SK-N-SH treated with all-trans-retinoic acid at 6 μM for 48 hours (cell line): ENCODE data around the gene FDX1.

Experiments used
- ATAC-seq: fragments of 200-7000 bp; cut with Tn5 transposase; 3 replicates; pipeline ENCODE4 v1.9.1; 2020; ENCODE audit warnings: mild to moderate bottlenecking, moderate library complexity
- ARNTL ChIP-seq: fragments of 450-650 bp; formaldehyde crosslinking; IDR thresholded peaks from 2 replicates; pipeline ENCODE4 v1.5.0; 2020; ENCODE audit warnings: low read depth, mild to moderate bottlenecking, moderate library complexity, borderline replicate concordance
- BACH2 ChIP-seq: fragments of 250-450 bp; sonication (Bioruptor Pico); IDR thresholded peaks from 2 replicates; pipeline ENCODE4 v1.9.0; 2021; ENCODE audit warnings: mild to moderate bottlenecking, borderline replicate concordance
- CSDC2 ChIP-seq: fragments of 250-450 bp; sonication (Bioruptor Pico); IDR thresholded peaks from 2 replicates; pipeline ENCODE4 v1.5.0; 2020; ENCODE audit warnings: mild to moderate bottlenecking, moderate library complexity
- ESRRG ChIP-seq: fragments of 250-450 bp; sonication (Bioruptor Pico); IDR thresholded peaks from 2 replicates; pipeline ENCODE4 v1.6.1; 2021; ENCODE audit warnings: mild to moderate bottlenecking
- GLIS3 ChIP-seq: fragments of 250-450 bp; sonication (Bioruptor Pico); IDR thresholded peaks from 2 replicates; pipeline ENCODE4 v1.5.0; 2020; ENCODE audit warnings: mild to moderate bottlenecking, moderate library complexity
- ISL1 ChIP-seq: fragments of 250-450 bp; sonication (Bioruptor Pico); IDR thresholded peaks from 2 replicates; pipeline ENCODE4 v2.1.2; 2022; ENCODE audit warnings: mild to moderate bottlenecking, moderate library complexity
- OSR1 ChIP-seq: fragments of 250-450 bp; sonication (Bioruptor Pico); IDR thresholded peaks from 2 replicates; pipeline ENCODE4 v1.8.0; 2022; ENCODE audit warnings: moderate library complexity, mild to moderate bottlenecking, inconsistent platforms
- PPARA ChIP-seq: fragments of 250-450 bp; sonication (Bioruptor Pico); IDR thresholded peaks from 2 replicates; pipeline ENCODE4 v1.5.0; 2020; ENCODE audit warnings: mild to moderate bottlenecking, borderline replicate concordance
- RARB ChIP-seq: fragments of 250-450 bp; sonication (Bioruptor Pico); IDR thresholded peaks from 2 replicates; pipeline ENCODE4 v1.8.0; 2021; ENCODE audit warnings: mild to moderate bottlenecking, moderate library complexity
- SNAI2 ChIP-seq: fragments of 250-450 bp; sonication (Bioruptor Pico); IDR thresholded peaks from 2 replicates; pipeline ENCODE4 v1.5.0; 2020; ENCODE audit warnings: mild to moderate bottlenecking, moderate library complexity
- TCF4 ChIP-seq: fragments of 250-450 bp; sonication (Bioruptor Pico); IDR thresholded peaks from 2 replicates; pipeline ENCODE4 v1.8.0; 2021; ENCODE audit warnings: mild to moderate bottlenecking, moderate library complexity, borderline replicate concordance
- TOX ChIP-seq: fragments of 250-450 bp; sonication (Bioruptor Pico); IDR thresholded peaks from 2 replicates; pipeline ENCODE4 v1.8.0; 2021; ENCODE audit warnings: mild to moderate bottlenecking, moderate library complexity, borderline replicate concordance
- ZC3H10 ChIP-seq: fragments of 250-450 bp; sonication (Bioruptor Pico); IDR thresholded peaks from 2 replicates; pipeline ENCODE4 v1.5.1; 2021; ENCODE audit warnings: mild to moderate bottlenecking, moderate library complexity
- ZFP3 ChIP-seq: fragments of 250-450 bp; sonication (Bioruptor Pico); IDR thresholded peaks from 2 replicates; pipeline ENCODE4 v1.5.0; 2020; ENCODE audit warnings: mild to moderate bottlenecking, moderate library complexity
- ZFP30 ChIP-seq: fragments of 450-650 bp; formaldehyde crosslinking; IDR thresholded peaks from 2 replicates; pipeline ENCODE4 v1.5.0; 2022; ENCODE audit warnings: mild to moderate bottlenecking, moderate library complexity
- ZNF565 ChIP-seq: fragments of 450-650 bp; formaldehyde crosslinking; conservative IDR thresholded peaks from 2 replicates; pipeline ENCODE4 v1.5.0; 2020; ENCODE audit warnings: low read depth, mild to moderate bottlenecking, moderate library complexity
- ZNF70 ChIP-seq: fragments of 450-650 bp; formaldehyde crosslinking; IDR thresholded peaks from 2 replicates; pipeline ENCODE4 v1.5.0; 2020; ENCODE audit warnings: mild to moderate bottlenecking, moderate library complexity
- ZNF8 ChIP-seq: fragments of 450-650 bp; formaldehyde crosslinking; IDR thresholded peaks from 2 replicates; pipeline ENCODE4 v1.5.0; 2020; ENCODE audit warnings: mild to moderate bottlenecking, moderate library complexity
- TF ChIP-seq, protein P1 (sequence below): fragments of 250-450 bp; sonication (Bioruptor Pico); IDR thresholded peaks from 2 replicates; pipeline ENCODE4 v1.5.1; 2020; ENCODE audit warnings: low read depth, mild to moderate bottlenecking, moderate library complexity
- TF ChIP-seq, protein P2 (sequence below): fragments of 250-450 bp; sonication (Bioruptor Pico); IDR thresholded peaks from 2 replicates; pipeline ENCODE4 v1.5.1; 2021; ENCODE audit warnings: mild to moderate bottlenecking, moderate library complexity
- TF ChIP-seq, protein P3 (sequence below): fragments of 250-450 bp; sonication (Bioruptor Pico); IDR thresholded peaks from 2 replicates; pipeline ENCODE4 v1.8.0; 2021; ENCODE audit warnings: low read depth, mild to moderate bottlenecking, moderate library complexity, borderline replicate concordance
- TF ChIP-seq, protein P4 (sequence below): fragments of 250-450 bp; sonication (Bioruptor Pico); IDR thresholded peaks from 2 replicates; pipeline ENCODE4 v1.8.0; 2020; ENCODE audit warnings: mild to moderate bottlenecking, moderate library complexity, borderline replicate concordance
- TF ChIP-seq, protein P5 (sequence below): fragments of 250-450 bp; sonication (Bioruptor Pico); IDR thresholded peaks from 2 replicates; pipeline ENCODE4 v1.5.0; 2020; ENCODE audit warnings: mild to moderate bottlenecking, moderate library complexity

The FDX1 gene

GRCh38 chr11:110470716-110471115 lies 41.0 kb downstream of the FDX1 start:
- ATAC-seq = no peak
- TF ChIP-seq SNAI2 (CRISPR knock-in tag) (no peak), ZNF565 (no peak), ISL1 (no peak), ARNTL (CRISPR knock-in tag) (no peak), TCF4 (CRISPR knock-in tag) (no peak), ZFP30 (CRISPR knock-in tag) (no peak), ZNF8 (CRISPR knock-in tag) (no peak), OSR1 (no peak), TOX (CRISPR knock-in tag) (no peak), ZFP3 (CRISPR knock-in tag) (no peak), BACH2 (CRISPR knock-in tag) (no peak), CSDC2 (no peak), RARB (no peak)
- TF ChIP-seq, protein P1, sequence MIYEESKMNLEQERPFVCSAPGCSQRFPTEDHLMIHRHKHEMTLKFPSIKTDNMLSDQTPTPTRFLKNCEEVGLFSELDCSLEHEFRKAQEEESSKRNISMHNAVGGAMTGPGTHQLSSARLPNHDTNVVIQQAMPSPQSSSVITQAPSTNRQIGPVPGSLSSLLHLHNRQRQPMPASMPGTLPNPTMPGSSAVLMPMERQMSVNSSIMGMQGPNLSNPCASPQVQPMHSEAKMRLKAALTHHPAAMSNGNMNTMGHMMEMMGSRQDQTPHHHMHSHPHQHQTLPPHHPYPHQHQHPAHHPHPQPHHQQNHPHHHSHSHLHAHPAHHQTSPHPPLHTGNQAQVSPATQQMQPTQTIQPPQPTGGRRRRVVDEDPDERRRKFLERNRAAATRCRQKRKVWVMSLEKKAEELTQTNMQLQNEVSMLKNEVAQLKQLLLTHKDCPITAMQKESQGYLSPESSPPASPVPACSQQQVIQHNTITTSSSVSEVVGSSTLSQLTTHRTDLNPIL = no peak
- TF ChIP-seq, protein P2, sequence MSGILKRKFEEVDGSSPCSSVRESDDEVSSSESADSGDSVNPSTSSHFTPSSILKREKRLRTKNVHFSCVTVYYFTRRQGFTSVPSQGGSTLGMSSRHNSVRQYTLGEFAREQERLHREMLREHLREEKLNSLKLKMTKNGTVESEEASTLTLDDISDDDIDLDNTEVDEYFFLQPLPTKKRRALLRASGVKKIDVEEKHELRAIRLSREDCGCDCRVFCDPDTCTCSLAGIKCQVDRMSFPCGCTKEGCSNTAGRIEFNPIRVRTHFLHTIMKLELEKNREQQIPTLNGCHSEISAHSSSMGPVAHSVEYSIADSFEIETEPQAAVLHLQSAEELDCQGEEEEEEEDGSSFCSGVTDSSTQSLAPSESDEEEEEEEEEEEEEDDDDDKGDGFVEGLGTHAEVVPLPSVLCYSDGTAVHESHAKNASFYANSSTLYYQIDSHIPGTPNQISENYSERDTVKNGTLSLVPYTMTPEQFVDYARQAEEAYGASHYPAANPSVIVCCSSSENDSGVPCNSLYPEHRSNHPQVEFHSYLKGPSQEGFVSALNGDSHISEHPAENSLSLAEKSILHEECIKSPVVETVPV (CRISPR knock-in tag) = no peak
- TF ChIP-seq, protein P3, sequence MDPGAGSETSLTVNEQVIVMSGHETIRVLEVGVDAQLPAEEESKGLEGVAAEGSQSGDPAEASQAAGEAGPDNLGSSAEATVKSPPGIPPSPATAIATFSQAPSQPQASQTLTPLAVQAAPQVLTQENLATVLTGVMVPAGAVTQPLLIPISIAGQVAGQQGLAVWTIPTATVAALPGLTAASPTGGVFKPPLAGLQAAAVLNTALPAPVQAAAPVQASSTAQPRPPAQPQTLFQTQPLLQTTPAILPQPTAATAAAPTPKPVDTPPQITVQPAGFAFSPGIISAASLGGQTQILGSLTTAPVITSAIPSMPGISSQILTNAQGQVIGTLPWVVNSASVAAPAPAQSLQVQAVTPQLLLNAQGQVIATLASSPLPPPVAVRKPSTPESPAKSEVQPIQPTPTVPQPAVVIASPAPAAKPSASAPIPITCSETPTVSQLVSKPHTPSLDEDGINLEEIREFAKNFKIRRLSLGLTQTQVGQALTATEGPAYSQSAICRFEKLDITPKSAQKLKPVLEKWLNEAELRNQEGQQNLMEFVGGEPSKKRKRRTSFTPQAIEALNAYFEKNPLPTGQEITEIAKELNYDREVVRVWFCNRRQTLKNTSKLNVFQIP = no peak

GRCh38 chr11:110471371-110471770 lies 41.6 kb downstream of the FDX1 start:
- TF ChIP-seq ZNF8 (CRISPR knock-in tag) (no peak), GLIS3 (CRISPR knock-in tag) (no peak), ZFP30 (CRISPR knock-in tag) (no peak), ZC3H10 (CRISPR knock-in tag) (no peak), ARNTL (CRISPR knock-in tag) (no peak), ZFP3 (CRISPR knock-in tag) (no peak), TOX (CRISPR knock-in tag) (no peak), ZNF70 (CRISPR knock-in tag) (no peak), PPARA (CRISPR knock-in tag) (no peak), SNAI2 (CRISPR knock-in tag) (no peak), OSR1 (no peak), RARB (no peak), ESRRG (CRISPR knock-in tag) (no peak), CSDC2 (no peak)
- TF ChIP-seq, protein P3 = no peak
- TF ChIP-seq, protein P4, sequence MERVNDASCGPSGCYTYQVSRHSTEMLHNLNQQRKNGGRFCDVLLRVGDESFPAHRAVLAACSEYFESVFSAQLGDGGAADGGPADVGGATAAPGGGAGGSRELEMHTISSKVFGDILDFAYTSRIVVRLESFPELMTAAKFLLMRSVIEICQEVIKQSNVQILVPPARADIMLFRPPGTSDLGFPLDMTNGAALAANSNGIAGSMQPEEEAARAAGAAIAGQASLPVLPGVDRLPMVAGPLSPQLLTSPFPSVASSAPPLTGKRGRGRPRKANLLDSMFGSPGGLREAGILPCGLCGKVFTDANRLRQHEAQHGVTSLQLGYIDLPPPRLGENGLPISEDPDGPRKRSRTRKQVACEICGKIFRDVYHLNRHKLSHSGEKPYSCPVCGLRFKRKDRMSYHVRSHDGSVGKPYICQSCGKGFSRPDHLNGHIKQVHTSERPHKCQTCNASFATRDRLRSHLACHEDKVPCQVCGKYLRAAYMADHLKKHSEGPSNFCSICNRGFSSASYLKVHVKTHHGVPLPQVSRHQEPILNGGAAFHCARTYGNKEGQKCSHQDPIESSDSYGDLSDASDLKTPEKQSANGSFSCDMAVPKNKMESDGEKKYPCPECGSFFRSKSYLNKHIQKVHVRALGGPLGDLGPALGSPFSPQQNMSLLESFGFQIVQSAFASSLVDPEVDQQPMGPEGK (CRISPR knock-in tag) = no peak
- TF ChIP-seq, protein P5, sequence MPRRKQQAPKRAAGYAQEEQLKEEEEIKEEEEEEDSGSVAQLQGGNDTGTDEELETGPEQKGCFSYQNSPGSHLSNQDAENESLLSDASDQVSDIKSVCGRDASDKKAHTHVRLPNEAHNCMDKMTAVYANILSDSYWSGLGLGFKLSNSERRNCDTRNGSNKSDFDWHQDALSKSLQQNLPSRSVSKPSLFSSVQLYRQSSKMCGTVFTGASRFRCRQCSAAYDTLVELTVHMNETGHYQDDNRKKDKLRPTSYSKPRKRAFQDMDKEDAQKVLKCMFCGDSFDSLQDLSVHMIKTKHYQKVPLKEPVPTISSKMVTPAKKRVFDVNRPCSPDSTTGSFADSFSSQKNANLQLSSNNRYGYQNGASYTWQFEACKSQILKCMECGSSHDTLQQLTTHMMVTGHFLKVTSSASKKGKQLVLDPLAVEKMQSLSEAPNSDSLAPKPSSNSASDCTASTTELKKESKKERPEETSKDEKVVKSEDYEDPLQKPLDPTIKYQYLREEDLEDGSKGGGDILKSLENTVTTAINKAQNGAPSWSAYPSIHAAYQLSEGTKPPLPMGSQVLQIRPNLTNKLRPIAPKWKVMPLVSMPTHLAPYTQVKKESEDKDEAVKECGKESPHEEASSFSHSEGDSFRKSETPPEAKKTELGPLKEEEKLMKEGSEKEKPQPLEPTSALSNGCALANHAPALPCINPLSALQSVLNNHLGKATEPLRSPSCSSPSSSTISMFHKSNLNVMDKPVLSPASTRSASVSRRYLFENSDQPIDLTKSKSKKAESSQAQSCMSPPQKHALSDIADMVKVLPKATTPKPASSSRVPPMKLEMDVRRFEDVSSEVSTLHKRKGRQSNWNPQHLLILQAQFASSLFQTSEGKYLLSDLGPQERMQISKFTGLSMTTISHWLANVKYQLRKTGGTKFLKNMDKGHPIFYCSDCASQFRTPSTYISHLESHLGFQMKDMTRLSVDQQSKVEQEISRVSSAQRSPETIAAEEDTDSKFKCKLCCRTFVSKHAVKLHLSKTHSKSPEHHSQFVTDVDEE = no peak
- TF ChIP-seq, protein P2 (CRISPR knock-in tag) = no peak
- ATAC-seq = no peak
